Chondrocyte (in vitro differentiated cells): ENCODE measurements around the gene GPR160. TPM values are rescaled to one million over a fixed set of nuclear protein-coding genes. Genes with fewer than 3 reads are reported as not detected.

ENCODE experiments used
- DNase-seq: peaks from one replicate; pipeline ENCODE4 v3.0.0; 2021; ENCODE audit warnings: mixed read lengths, low spot score
- H3K27ac Mint-ChIP-seq: one replicate; pipeline ENCODE4 v1.8.0; 2021; ENCODE audit warnings: mild to moderate bottlenecking, moderate library complexity, mixed read lengths; ENCODE audit not compliant: unreplicated experiment
- H3K27me3 Mint-ChIP-seq: 2 replicates; pipeline ENCODE4 v1.8.0; 2021; ENCODE audit warnings: low read depth, mixed read lengths
- H3K36me3 Mint-ChIP-seq: 2 replicates; pipeline ENCODE4 v1.8.0; 2021; ENCODE audit warnings: low read depth, mixed read lengths
- H3K4me1 Mint-ChIP-seq: 2 replicates; pipeline ENCODE4 v1.8.0; 2021; ENCODE audit warnings: low read depth, mild to moderate bottlenecking, mixed read lengths
- H3K4me3 Mint-ChIP-seq: one replicate; pipeline ENCODE4 v1.8.0; 2021; ENCODE audit warnings: mild to moderate bottlenecking, moderate library complexity, mixed read lengths; ENCODE audit not compliant: unreplicated experiment
- H3K9me3 Mint-ChIP-seq: 2 replicates; pipeline ENCODE4 v1.8.0; 2021; ENCODE audit warnings: low read depth, mixed read lengths
- total RNA-seq: library from RNA; stranded (reverse); gene quantifications from 3 replicates; pipeline ENCODE4 v1.2.1, GENCODE V29; 2021
- TF ChIP-seq, protein P1 (sequence below): fragments of 200-600 bp; sonication (generic); IDR thresholded peaks from 2 replicates; pipeline ENCODE4 v1.5.0; 2021; ENCODE audit warnings: antibody characterized with exemption, mild to moderate bottlenecking, moderate library complexity

Gene GPR160
- total RNA-seq, 1 donor from 2014 or later = 0.37 TPM

DNA sequence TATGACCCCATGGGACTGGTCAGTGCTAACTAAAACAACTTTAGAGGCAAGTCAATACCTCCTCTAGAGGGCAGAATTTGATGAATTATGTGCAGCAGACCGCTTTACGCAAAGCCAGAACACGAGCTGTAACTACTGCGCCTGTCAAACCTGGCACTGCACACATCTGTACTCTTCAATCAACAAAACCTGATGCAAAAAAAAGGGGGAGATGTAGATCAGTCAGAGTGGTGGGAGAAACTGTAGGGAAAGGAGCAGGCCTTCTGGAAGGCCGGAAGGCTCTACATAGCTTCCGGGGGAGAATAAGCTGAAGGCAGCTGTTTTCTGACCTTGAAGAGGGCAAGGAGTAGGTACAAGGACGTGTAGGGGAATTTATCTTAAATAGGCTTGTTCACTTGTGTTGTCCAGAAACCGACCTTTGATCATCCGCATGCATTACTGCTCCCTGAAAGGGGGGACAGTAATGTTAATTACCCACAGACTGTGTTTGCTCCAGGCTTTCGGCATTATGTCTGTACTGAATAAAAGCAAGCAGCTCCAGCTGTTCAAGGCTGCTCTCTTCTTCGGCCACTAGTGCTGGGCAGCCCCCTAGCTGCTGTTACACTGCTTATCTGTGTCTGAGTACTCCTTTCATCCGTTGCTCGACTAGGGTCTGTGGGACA lies 41.0 kb downstream of the GPR160 start:
- Mint-ChIP-seq H3K9me3 (no peaks in the 10 kb centered on the region), H3K4me3 (no peak overlapping the region), H3K36me3 (peaks cover 25% of the 10 kb centered on the region), H3K4me1 (peaks cover 19% of the 10 kb centered on the region), H3K27ac (no peak overlapping the region), H3K27me3 (no peaks in the 10 kb centered on the region)
- TF ChIP-seq, protein P1, sequence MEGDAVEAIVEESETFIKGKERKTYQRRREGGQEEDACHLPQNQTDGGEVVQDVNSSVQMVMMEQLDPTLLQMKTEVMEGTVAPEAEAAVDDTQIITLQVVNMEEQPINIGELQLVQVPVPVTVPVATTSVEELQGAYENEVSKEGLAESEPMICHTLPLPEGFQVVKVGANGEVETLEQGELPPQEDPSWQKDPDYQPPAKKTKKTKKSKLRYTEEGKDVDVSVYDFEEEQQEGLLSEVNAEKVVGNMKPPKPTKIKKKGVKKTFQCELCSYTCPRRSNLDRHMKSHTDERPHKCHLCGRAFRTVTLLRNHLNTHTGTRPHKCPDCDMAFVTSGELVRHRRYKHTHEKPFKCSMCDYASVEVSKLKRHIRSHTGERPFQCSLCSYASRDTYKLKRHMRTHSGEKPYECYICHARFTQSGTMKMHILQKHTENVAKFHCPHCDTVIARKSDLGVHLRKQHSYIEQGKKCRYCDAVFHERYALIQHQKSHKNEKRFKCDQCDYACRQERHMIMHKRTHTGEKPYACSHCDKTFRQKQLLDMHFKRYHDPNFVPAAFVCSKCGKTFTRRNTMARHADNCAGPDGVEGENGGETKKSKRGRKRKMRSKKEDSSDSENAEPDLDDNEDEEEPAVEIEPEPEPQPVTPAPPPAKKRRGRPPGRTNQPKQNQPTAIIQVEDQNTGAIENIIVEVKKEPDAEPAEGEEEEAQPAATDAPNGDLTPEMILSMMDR = no peak
- no peak for DNase-seq

DNA sequence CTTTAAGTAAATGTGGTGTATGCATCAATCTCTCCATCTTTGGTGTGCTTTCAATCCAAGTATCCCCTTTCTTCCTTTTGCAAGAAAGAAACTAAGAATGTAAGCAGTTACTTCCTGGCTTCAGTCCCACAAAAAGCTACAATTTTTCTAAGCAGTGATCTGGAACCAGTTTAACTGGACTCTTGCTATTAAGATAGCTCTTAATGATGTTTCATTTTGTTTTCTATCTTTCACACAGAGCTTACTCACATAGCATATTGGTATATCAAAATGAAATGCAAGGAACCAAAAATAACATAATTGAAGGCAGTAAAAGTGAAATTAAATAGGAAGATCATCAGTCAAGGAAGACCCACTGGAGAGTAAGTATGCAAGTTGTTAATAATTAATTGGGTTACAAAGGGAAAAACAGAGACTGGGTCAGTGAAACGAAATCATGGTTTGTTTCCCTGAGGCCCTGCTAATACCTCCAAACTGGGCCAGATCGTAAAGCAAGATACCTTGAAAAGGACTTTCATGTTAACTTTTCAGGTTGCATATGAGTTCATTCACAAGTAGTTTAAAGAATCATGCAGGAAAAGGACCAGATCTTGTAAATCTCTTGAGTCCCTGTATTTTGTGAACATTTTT lies 41.9 kb downstream of the GPR160 start:
- Mint-ChIP-seq H3K27me3 (no peaks in the 10 kb centered on the region), H3K9me3 (no peaks in the 10 kb centered on the region), H3K27ac (no peak overlapping the region), H3K4me1 (peaks cover 19% of the 10 kb centered on the region), H3K4me3 (no peak overlapping the region), H3K36me3 (peaks cover 26% of the 10 kb centered on the region)
- no peak for DNase-seq
- TF ChIP-seq, protein P1 = no peak

- TF ChIP-seq, protein P1 = no peak
- H3K27me3 Mint-ChIP-seq = no peaks in the 10 kb centered on the region
- peaks cover 19% of the 10 kb centered on the region for H3K4me1 Mint-ChIP-seq
- no peak overlapping the region for H3K27ac Mint-ChIP-seq
- H3K36me3 Mint-ChIP-seq = peaks cover 27% of the 10 kb centered on the region
- DNase-seq = no peak
- H3K9me3 Mint-ChIP-seq = no peaks in the 10 kb centered on the region
- H3K4me3 Mint-ChIP-seq = no peak overlapping the region
Measured at GRCh38 chr3:170080605-170081004, 42.8 kb downstream of the GPR160 start.

DNA sequence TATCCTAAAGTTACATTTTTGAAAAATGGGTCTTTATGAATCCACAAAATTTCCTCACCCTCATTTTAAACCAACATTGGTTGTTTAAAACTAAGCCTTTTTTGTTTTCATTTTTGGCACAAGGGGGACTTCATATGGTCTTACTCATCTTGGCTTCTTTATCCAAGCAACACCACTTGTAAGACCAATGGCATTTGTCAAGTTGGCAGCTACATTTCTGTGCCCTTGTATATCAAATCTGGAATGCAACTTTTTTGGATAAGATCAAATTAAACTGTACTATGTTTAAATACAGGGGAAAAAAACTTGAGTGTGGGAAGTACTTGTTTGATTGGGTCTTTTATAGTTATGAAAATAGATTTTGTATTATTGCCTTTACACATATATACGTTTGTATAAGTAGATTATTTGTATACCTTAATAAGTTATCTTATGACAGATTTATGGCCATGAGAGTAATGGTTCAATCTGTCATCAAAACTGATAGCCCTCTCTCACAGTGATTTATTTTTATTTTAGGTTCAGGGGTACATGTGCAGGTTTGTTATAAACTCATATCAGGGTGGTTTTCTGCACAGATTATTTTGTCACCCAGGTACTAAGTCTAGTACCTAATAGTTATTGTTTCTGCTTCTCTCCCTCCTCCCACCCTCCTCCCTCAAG lies 43.4 kb downstream of the GPR160 start:
- H3K4me3 Mint-ChIP-seq = no peak overlapping the region
- peaks cover 28% of the 10 kb centered on the region for H3K36me3 Mint-ChIP-seq
- H3K4me1 Mint-ChIP-seq = peaks cover 19% of the 10 kb centered on the region
- no peak overlapping the region for H3K27ac Mint-ChIP-seq
- no peaks in the 10 kb centered on the region for H3K9me3 Mint-ChIP-seq
- no peak for DNase-seq
- H3K27me3 Mint-ChIP-seq = no peaks in the 10 kb centered on the region
- TF ChIP-seq, protein P1 = no peak

GRCh38 chr3:170083343-170083742 lies 45.5 kb downstream of the GPR160 start:
- no peaks in the 10 kb centered on the region for H3K27me3 Mint-ChIP-seq
- H3K4me3 Mint-ChIP-seq = no peak overlapping the region
- H3K27ac Mint-ChIP-seq = no peak overlapping the region
- no peak for DNase-seq
- TF ChIP-seq, protein P1 = no peak
- H3K4me1 Mint-ChIP-seq = peaks cover 19% of the 10 kb centered on the region
- H3K9me3 Mint-ChIP-seq = no peaks in the 10 kb centered on the region
- peaks cover 23% of the 10 kb centered on the region for H3K36me3 Mint-ChIP-seq
